Measurements from ENCODE around the gene PPP2R1A.
A peak's percentile ranks its signal among the peaks of the same experiment; 100 is the strongest.

GRCh38 chr19:52188822-52189734 lies 774 bp upstream of the PPP2R1A start:
- TF ChIP-seq EP300 (IDR thresholded peaks at IDR 0.05) (no peak), CTCF (IDR thresholded peaks at IDR 0.05) (peak in 5 of 6 experiments; percentile 11 to 39 (median 23)), POLR2A (IDR thresholded peaks at IDR 0.05) (peak in 2 of 4 donors; percentile 68 to 69), POLR2AphosphoS5 (IDR thresholded peaks at IDR 0.05) (peak; percentile 83)

All from upper lobe of left lung (tissue), 4 donors.